Measurements from ENCODE around the gene HPCAL1. TPM values are rescaled to one million over a fixed set of nuclear protein-coding genes. Genes with fewer than 3 reads are reported as not detected.
"Not testable (repeated sequence)": the region's sequence is repeated elsewhere in the genome, so short reads cannot be mapped to it uniquely, and the experiment has no call there.

HPCAL1 gene
- total RNA-seq, 6 experiments from 2014 or later = 36.3 to 60.3 (median 57.2) TPM

DNA sequence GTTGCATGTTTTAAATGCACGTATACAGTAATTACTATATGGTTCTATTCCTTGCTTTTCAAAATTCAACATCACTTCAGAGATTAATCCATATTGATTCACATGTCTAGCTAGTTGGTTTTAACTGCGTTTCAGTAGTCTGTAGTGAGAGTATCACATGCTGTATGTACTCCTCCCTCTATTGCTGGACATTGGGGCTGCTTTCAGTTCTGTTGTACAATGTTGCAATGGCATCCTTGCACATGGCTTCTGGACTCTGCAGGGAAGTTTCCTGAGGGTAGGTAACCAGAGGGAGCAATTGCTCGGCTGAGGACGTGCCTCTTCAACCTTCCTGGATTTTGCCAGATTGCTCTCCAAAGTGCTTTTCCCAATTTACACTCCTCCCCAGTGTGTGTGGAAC lies 10.7 kb upstream of the HPCAL1 start:
- DNase-seq = no peak
- H3K36me3 Mint-ChIP-seq (ENCODE audit: low read depth) = peaks cover 8% of the 10 kb centered on the region; the same call in 1 of the 2 replicates
- no peak for TF ChIP-seq CTCF (IDR thresholded peaks at IDR 0.05)
- H3K4me1 Mint-ChIP-seq (ENCODE audit: low read depth) = peaks cover 35% of the 10 kb centered on the region
- H3K4me3 Mint-ChIP-seq = no peak overlapping the region
- H3K27ac Mint-ChIP-seq = no peak overlapping the region
- H3K27me3 Mint-ChIP-seq (ENCODE audit: insufficient read depth) = no peaks in the 10 kb centered on the region
- no peaks in the 10 kb centered on the region for H3K9me3 Mint-ChIP-seq

- H3K27me3 Mint-ChIP-seq (ENCODE audit: insufficient read depth) = no peaks in the 10 kb centered on the region
- H3K4me3 Mint-ChIP-seq = no peak overlapping the region
- no peak for DNase-seq
- peaks cover 2% of the 10 kb centered on the region; the same call in 1 of the 2 replicates for H3K9me3 Mint-ChIP-seq
- H3K27ac Mint-ChIP-seq = no peak overlapping the region
- peaks cover 8% of the 10 kb centered on the region; the same call in 1 of the 2 replicates for H3K36me3 Mint-ChIP-seq (ENCODE audit: low read depth)
- no peak for TF ChIP-seq CTCF (IDR thresholded peaks at IDR 0.05)
- peaks cover 38% of the 10 kb centered on the region for H3K4me1 Mint-ChIP-seq (ENCODE audit: low read depth)
Measured at GRCh38 chr2:10293603-10294002, 9.1 kb upstream of the HPCAL1 start.

DNA sequence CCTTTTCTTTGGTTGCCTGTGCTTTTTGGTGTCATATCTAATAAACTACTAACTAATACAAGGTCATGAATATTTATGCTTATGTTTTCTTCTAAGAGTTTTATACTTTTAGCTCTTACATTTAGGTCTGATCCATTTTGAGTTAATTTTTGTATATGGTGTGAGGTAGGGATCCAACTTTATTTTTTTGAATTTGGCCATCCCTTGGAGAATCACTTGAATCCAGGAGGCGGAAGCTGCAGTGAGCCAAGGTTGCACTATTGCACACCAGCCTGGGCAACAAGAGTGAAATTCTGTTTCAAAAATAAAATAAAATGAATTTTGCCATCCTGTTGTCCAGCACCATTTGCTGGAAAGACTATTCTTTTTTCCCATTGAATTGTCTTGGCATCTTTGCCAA lies 8.6 kb upstream of the HPCAL1 start:
- H3K4me1 Mint-ChIP-seq (ENCODE audit: low read depth) = peaks cover 37% of the 10 kb centered on the region

GRCh38 chr2:10295649-10296048 lies 7.1 kb upstream of the HPCAL1 start:
- not testable (repeated sequence) for H3K27me3 Mint-ChIP-seq (ENCODE audit: insufficient read depth); H3K4me3 Mint-ChIP-seq; H3K27ac Mint-ChIP-seq; H3K36me3 Mint-ChIP-seq (ENCODE audit: low read depth); DNase-seq; H3K9me3 Mint-ChIP-seq
- peaks cover 22% of the 10 kb centered on the region for H3K4me1 Mint-ChIP-seq (ENCODE audit: low read depth)

More for the DNA sequence above, 8.6 kb upstream of the HPCAL1 start:
- peaks cover 8% of the 10 kb centered on the region; the same call in 1 of the 2 replicates for H3K36me3 Mint-ChIP-seq (ENCODE audit: low read depth)
- H3K4me3 Mint-ChIP-seq = no peak overlapping the region
- DNase-seq = no peak
- H3K27me3 Mint-ChIP-seq (ENCODE audit: insufficient read depth) = no peaks in the 10 kb centered on the region
- no peak overlapping the region for H3K27ac Mint-ChIP-seq
- peaks cover 6% of the 10 kb centered on the region; the same call in 1 of the 2 replicates for H3K9me3 Mint-ChIP-seq
- no peak for TF ChIP-seq CTCF (IDR thresholded peaks at IDR 0.05)

- peaks cover 19% of the 10 kb centered on the region for H3K4me1 Mint-ChIP-seq (ENCODE audit: low read depth)
- H3K27ac Mint-ChIP-seq = no peak overlapping the region; the same call in 1 of the 2 replicates
- no peak overlapping the region for H3K4me3 Mint-ChIP-seq
- DNase-seq = no peak
- H3K9me3 Mint-ChIP-seq = peaks cover 6% of the 10 kb centered on the region; the same call in 1 of the 2 replicates
- H3K36me3 Mint-ChIP-seq (ENCODE audit: low read depth) = peaks cover 8% of the 10 kb centered on the region; the same call in 1 of the 2 replicates
- TF ChIP-seq CTCF (IDR thresholded peaks at IDR 0.05) = no peak
- H3K27me3 Mint-ChIP-seq (ENCODE audit: insufficient read depth) = no peaks in the 10 kb centered on the region
Measured at GRCh38 chr2:10296142-10296541, 6.6 kb upstream of the HPCAL1 start.

DNA sequence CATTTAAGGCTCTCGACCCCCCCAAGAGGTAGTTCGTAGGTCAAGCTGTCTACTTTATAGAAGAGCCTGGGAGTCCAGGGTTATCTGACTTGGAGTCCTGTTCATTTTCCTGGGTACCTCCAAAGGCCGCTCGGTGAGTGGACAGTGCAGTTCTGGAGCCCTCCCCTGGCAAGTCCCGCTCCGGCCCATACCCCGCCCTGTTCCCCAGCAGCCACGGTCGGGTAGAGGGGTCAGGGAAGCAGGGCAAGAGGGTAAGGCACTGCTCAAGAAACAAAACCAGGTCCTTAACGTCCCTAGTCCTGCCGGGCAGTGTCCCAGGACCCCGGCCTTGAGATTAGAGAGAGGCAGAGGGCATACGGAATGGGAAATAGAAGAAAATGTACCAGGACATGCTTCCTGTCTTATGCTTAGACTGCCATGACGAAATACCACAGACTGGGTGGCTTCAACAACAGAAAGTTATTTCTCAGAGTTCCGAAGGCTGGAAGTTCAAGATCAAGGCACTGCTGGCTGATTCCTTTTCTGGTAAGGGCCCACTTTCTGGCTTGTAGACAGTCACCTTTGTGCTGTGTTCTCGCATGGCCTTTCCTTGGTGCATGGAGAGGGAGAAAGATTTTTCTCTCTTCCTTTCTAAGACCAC lies 5.4 kb upstream of the HPCAL1 start:
- no peak for TF ChIP-seq CTCF (IDR thresholded peaks at IDR 0.05)
- Mint-ChIP-seq H3K4me3 (no peak overlapping the region), H3K9me3 (peaks cover 6% of the 10 kb centered on the region; the same call in 1 of the 2 replicates), H3K36me3 (ENCODE audit: low read depth) (peaks cover 8% of the 10 kb centered on the region; the same call in 1 of the 2 replicates), H3K27ac (peak overlapping the region; percentile 83), H3K4me1 (ENCODE audit: low read depth) (peaks cover 19% of the 10 kb centered on the region), H3K27me3 (ENCODE audit: insufficient read depth) (no peaks in the 10 kb centered on the region)
- DNase-seq = no peak
